ENCODE data around the gene CCDC73. TPM values are rescaled to one million over a fixed set of nuclear protein-coding genes. Genes with fewer than 3 reads are reported as not detected.

CCDC73 gene
- total RNA-seq, 1 experiment from 2014 or later, result not detected

GRCh38 chr11:32839308-32839707, 44.8 kb upstream of the CCDC73 start:
- CTCF ChIA-PET, result no interaction called here
- intact Hi-C loops (cut with micrococcal nuclease; ENCODE audit: unreplicated experiment), result no loop called here
- TF ChIP-seq EZH2 (IDR thresholded peaks at IDR 0.05; ENCODE audit: low read depth), result no peak
- TF ChIP-seq CTCF (conservative IDR thresholded peaks at IDR 0.05), result no peak
- Histone ChIP-seq H3K27ac (peak overlapping the region; percentile 63), H3K4me3 (peak overlapping the region; percentile 22; the same call in 1 of the 2 replicates), H2AFZ (no peak overlapping the region), H3K9me3 (ENCODE audit: insufficient read depth, low read depth) (0 out of 2 replicates have a peak, but pooled peaks cover 3% of the 10 kb centered on the region), H3K9me2 (ENCODE audit: insufficient read depth) (no peaks in the 10 kb centered on the region), H4K20me1 (ENCODE audit: insufficient read depth) (no peaks in the 10 kb centered on the region), H3K79me2 (ENCODE audit: low read depth) (no peaks in the 10 kb centered on the region), H3K36me3 (ENCODE audit: low read depth) (0 out of 2 replicates have a peak, but pooled peaks cover 14% of the 10 kb centered on the region), H3F3A (ENCODE audit: insufficient read depth, low read depth) (peaks cover 31% of the 10 kb centered on the region), H3K27me3 (ENCODE audit: insufficient read depth, low read depth) (no peaks in the 10 kb centered on the region), H3K4me2 (peak overlapping the region; percentile 73), H3K4me1 (replicated peaks; ENCODE audit: insufficient read depth) (peaks cover 33% of the 10 kb centered on the region)
- POLR2A ChIA-PET (ENCODE audit: unreplicated experiment), result interaction anchor here (0.5 to 0.6 kb wide), 3 partner anchors 55 to 320 kb away, joined by 4 to 8 read pairs (median 4); no protein-coding TSS in a partner anchor
- DNase-seq, result no peak
- no TSS peak for BruUV-seq (replicated peaks)

GRCh38 chr11:32838505-32839274, 44.2 kb upstream of the CCDC73 start:
- ChIA-PET CTCF (interaction anchor here (0.7 kb wide), 1 partner anchor 203 kb away, joined by 3 read pairs; no protein-coding TSS in a partner anchor), POLR2A (ENCODE audit: unreplicated experiment) (interaction anchor here (0.5 to 0.6 kb wide), 3 partner anchors 56 to 321 kb away, joined by 4 to 8 read pairs (median 4); no protein-coding TSS in a partner anchor)
- Histone ChIP-seq H3K27me3 (ENCODE audit: insufficient read depth, low read depth) (no peaks in the 10 kb centered on the region), H3K4me3 (peak overlapping the region; percentile 22; the same call in 1 of the 2 replicates), H3K9me3 (ENCODE audit: insufficient read depth, low read depth) (0 out of 2 replicates have a peak, but pooled peaks cover 3% of the 10 kb centered on the region), H3K79me2 (ENCODE audit: low read depth) (no peaks in the 10 kb centered on the region), H3K9me2 (ENCODE audit: insufficient read depth) (no peaks in the 10 kb centered on the region), H2AFZ (no peak overlapping the region), H3K4me1 (replicated peaks; ENCODE audit: insufficient read depth) (peaks cover 33% of the 10 kb centered on the region), H3K27ac (peak overlapping the region; percentile 63), H3K4me2 (peak overlapping the region; percentile 73), H3K36me3 (ENCODE audit: low read depth) (0 out of 2 replicates have a peak, but pooled peaks cover 14% of the 10 kb centered on the region), H4K20me1 (ENCODE audit: insufficient read depth) (no peaks in the 10 kb centered on the region), H3F3A (ENCODE audit: insufficient read depth, low read depth) (peaks cover 31% of the 10 kb centered on the region)
- no TSS peak for BruUV-seq (replicated peaks)
- peak; percentile 18 to 91 for DNase-seq
- intact Hi-C loops (cut with micrococcal nuclease; ENCODE audit: unreplicated experiment), result no loop called here
- TF ChIP-seq CTCF (conservative IDR thresholded peaks at IDR 0.05) (no peak), EZH2 (IDR thresholded peaks at IDR 0.05; ENCODE audit: low read depth) (no peak)

GRCh38 chr11:32836946-32837345, 42.5 kb upstream of the CCDC73 start:
- TF ChIP-seq CTCF (conservative IDR thresholded peaks at IDR 0.05), result no peak
- no peak for TF ChIP-seq EZH2 (IDR thresholded peaks at IDR 0.05; ENCODE audit: low read depth)
- Histone ChIP-seq H3K79me2 (ENCODE audit: low read depth) (no peaks in the 10 kb centered on the region), H3K27ac (no peak overlapping the region), H3K4me3 (no peak overlapping the region), H2AFZ (no peak overlapping the region), H3K9me3 (ENCODE audit: insufficient read depth, low read depth) (0 out of 2 replicates have a peak, but pooled peaks cover 3% of the 10 kb centered on the region), H4K20me1 (ENCODE audit: insufficient read depth) (no peaks in the 10 kb centered on the region), H3K4me1 (replicated peaks; ENCODE audit: insufficient read depth) (peaks cover 33% of the 10 kb centered on the region), H3K4me2 (no peak overlapping the region), H3K9me2 (ENCODE audit: insufficient read depth) (no peaks in the 10 kb centered on the region), H3K27me3 (ENCODE audit: insufficient read depth, low read depth) (no peaks in the 10 kb centered on the region), H3F3A (ENCODE audit: insufficient read depth, low read depth) (peaks cover 31% of the 10 kb centered on the region), H3K36me3 (ENCODE audit: low read depth) (0 out of 2 replicates have a peak, but pooled peaks cover 14% of the 10 kb centered on the region)
- intact Hi-C loops (cut with micrococcal nuclease; ENCODE audit: unreplicated experiment), result no loop called here
- ChIA-PET POLR2A (ENCODE audit: unreplicated experiment) (no interaction called here), CTCF (no interaction called here)
- no TSS peak for BruUV-seq (replicated peaks)
- no peak for DNase-seq
